ENCODE results near the gene PLOD1. TPM values are rescaled to one million over a fixed set of nuclear protein-coding genes. Genes with fewer than 3 reads are reported as not detected.

The PLOD1 gene
- total and polyA plus RNA-seq, 4 donors, result 48.0 to 82.9 (median 63.9) TPM

- TF ChIP-seq REST (IDR thresholded peaks at IDR 0.05) (no peak), CTCF (IDR thresholded peaks at IDR 0.05; ENCODE audit: low read depth, low read length, missing input control) (no peak)
Measured at GRCh38 chr1:11960715-11961114, 26.2 kb downstream of the PLOD1 start (continued).

- WGBS, result 53% methylated on average over 4 of the region's 4 CpGs
Measured at GRCh38 chr1:11961230-11961629, 26.7 kb downstream of the PLOD1 start.

More at GRCh38 chr1:11961230-11961629, 26.7 kb downstream of the PLOD1 start:
- no peak for DNase-seq (ENCODE audit: low spot score)
- H3K9ac ChIP-seq (ENCODE audit: low read depth in 1 of 2, low read length in 2 of 2), result no peak overlapping the region
- H3K27me3 ChIP-seq (ENCODE audit: control insufficient read depth in 4 of 4, insufficient read depth in 4 of 4, low read length in 3 of 4), result no peaks in the 10 kb centered on the region
- H3K4me3 ChIP-seq (ENCODE audit: low read depth in 1 of 3, low read length in 3 of 3), result no peak overlapping the region
- H3K27ac ChIP-seq (ENCODE audit: low read depth in 1 of 2, low read length in 2 of 2), result peak overlapping the region; percentile 1 to 41
- TF ChIP-seq TAF1 (conservative IDR thresholded peaks at IDR 0.05) (no peak), SP1 (IDR thresholded peaks at IDR 0.05) (no peak), HNF4A (conservative IDR thresholded peaks at IDR 0.05) (no peak), HNF4G (IDR thresholded peaks at IDR 0.05) (no peak), NR2F2 (IDR thresholded peaks at IDR 0.05) (no peak), EGR1 (IDR thresholded peaks at IDR 0.05; ENCODE audit: low read depth in 2 of 2) (no peak), REST (IDR thresholded peaks at IDR 0.05) (no peak), ATF3 (IDR thresholded peaks at IDR 0.05) (no peak), GABPA (IDR thresholded peaks at IDR 0.05 in 1 of 2, conservative IDR thresholded peaks at IDR 0.05 in 1 of 2) (no peak), RXRA (IDR thresholded peaks at IDR 0.05) (no peak), RAD21 (IDR thresholded peaks at IDR 0.05) (no peak), CTCF (IDR thresholded peaks at IDR 0.05; ENCODE audit: low read depth, low read length, missing input control) (no peak), ZBTB33 (IDR thresholded peaks at IDR 0.05) (no peak), FOXA2 (IDR thresholded peaks at IDR 0.05) (no peak), YY1 (IDR thresholded peaks at IDR 0.05) (no peak), JUND (IDR thresholded peaks at IDR 0.05) (no peak), FOXA1 (IDR thresholded peaks at IDR 0.05) (no peak)
- H3K36me3 ChIP-seq (ENCODE audit: control insufficient read depth in 4 of 4, insufficient read depth in 3 of 4, low read depth in 1 of 4, low read length in 3 of 4), result peaks cover 20 to 58% (median 36%) of the 10 kb centered on the region in 4 donors
- H3K4me1 ChIP-seq (ENCODE audit: control insufficient read depth in 4 of 4, insufficient read depth in 4 of 4, low read length in 3 of 4), result peaks cover 0 to 7% (median 4%) of the 10 kb centered on the region in 4 donors
- H3K9me3 ChIP-seq (ENCODE audit: control insufficient read depth in 4 of 4, low read length in 3 of 4), result no peaks in the 10 kb centered on the region
